Prostate gland (tissue), 2 donors: ENCODE data around the gene NGFR. TPM values are rescaled to one million over a fixed set of nuclear protein-coding genes. Genes with fewer than 3 reads are reported as not detected.
A peak's percentile ranks its signal among the peaks of the same experiment; 100 is the strongest.
"Not testable (repeated sequence)": the region's sequence is repeated elsewhere in the genome, so short reads cannot be mapped to it uniquely, and the experiment has no call there.

Experiments
- DNase-seq: peaks from one replicate; pipeline ENCODE4 v3.0.0-alpha.2; 2019; ENCODE audit warnings: low spot score
- H3K27ac ChIP-seq, 2 donors: fragments of 200-600 bp; sonication (generic); 2 replicates each; pipeline ENCODE4 v1.5.1; 2017 to 2019
- H3K27me3 ChIP-seq: fragments of 200-600 bp; sonication (generic); replicated peaks from 2 replicates; pipeline ENCODE4 v1.5.1; 2019; ENCODE audit not compliant: insufficient read depth
- H3K36me3 ChIP-seq, 2 donors: fragments of 200-600 bp; sonication (generic); 1 replicate in 1 of 2; 2 replicates in 1 of 2; pipeline versions ENCODE4 v1.5.1 to v1.8.1; 2017 to 2019
- H3K4me1 ChIP-seq: fragments of 200-600 bp; sonication (generic); replicated peaks from 2 replicates; pipeline ENCODE4 v1.5.1; 2019
- H3K4me3 ChIP-seq, 2 donors: fragments of 200-600 bp; sonication (generic); 2 replicates each; pipeline ENCODE4 v1.5.1; 2017 to 2019
- H3K9me3 ChIP-seq: fragments of 200-600 bp; sonication (generic); 2 replicates; pipeline ENCODE4 v1.5.1; 2017
- POLR2A ChIP-seq: fragments of 450-650 bp; IDR thresholded peaks from one replicate; pipeline ENCODE4 v1.6.1; 2016; ENCODE audit warnings: antibody characterized with exemption, mild to moderate bottlenecking
- POLR2AphosphoS5 ChIP-seq: sonication (generic); formaldehyde crosslinking; IDR thresholded peaks from one replicate; pipeline ENCODE4 v1.6.1; 2017; ENCODE audit warnings: antibody characterized with exemption
- WGBS: methylation state at CpG from one replicate; pipeline ENCODE4 v1.1.5; 2018; 5-methylcytosine and 5-hydroxymethylcytosine counted together
- intact Hi-C: fragments of 100-400 bp; cut with DNase I; formaldehyde crosslinking; loops from one replicate; pipeline ENCODE4 v1.14.2; 2022
- total RNA-seq, 2 donors: library from RNA; depleted of rRNA; stranded (reverse); fragments of >200 nt; gene quantifications; one replicate each; pipeline ENCODE4 v1.1.0, GENCODE V29; 2016
- TF ChIP-seq, protein P1 (sequence below), 4 experiments: fragments of 200-600 bp in 2 of 4; fragments of 450-650 bp in 2 of 4; sonication (generic) in 2 of 4; IDR thresholded peaks; 1 replicate in 3 of 4; 2 replicates in 1 of 4; pipeline ENCODE4 v1.5.1; 2016 to 2019; ENCODE audit warnings: antibody characterized with exemption in 4 of 4, mild to moderate bottlenecking in 2 of 4, moderate library complexity in 2 of 4

NGFR gene
- total RNA-seq, 2 donors from 2014 or later = 30.1 to 34.4 TPM

DNA sequence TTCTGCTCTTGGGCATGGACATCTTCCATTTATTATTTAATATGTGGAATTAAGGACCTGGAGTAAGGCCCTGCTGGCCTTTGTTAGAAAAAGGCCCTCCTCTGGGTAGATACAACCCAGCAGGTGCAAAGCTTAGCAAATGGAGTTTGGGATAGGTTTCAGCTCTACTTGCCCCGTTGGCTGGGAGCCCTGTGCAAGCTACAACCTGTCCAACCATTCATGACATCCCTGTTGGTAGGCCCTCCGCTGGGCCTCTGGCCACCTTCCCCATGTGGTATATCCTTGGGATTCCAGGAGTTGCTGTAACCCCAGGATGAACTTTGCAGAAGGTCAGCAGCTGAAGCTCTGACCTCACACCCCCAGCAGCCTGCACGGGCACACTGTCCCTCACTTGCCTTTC, 6.4 kb downstream of the NGFR start:
- no peaks in the 10 kb centered on the region for H3K9me3 ChIP-seq
- TF ChIP-seq, protein P1, sequence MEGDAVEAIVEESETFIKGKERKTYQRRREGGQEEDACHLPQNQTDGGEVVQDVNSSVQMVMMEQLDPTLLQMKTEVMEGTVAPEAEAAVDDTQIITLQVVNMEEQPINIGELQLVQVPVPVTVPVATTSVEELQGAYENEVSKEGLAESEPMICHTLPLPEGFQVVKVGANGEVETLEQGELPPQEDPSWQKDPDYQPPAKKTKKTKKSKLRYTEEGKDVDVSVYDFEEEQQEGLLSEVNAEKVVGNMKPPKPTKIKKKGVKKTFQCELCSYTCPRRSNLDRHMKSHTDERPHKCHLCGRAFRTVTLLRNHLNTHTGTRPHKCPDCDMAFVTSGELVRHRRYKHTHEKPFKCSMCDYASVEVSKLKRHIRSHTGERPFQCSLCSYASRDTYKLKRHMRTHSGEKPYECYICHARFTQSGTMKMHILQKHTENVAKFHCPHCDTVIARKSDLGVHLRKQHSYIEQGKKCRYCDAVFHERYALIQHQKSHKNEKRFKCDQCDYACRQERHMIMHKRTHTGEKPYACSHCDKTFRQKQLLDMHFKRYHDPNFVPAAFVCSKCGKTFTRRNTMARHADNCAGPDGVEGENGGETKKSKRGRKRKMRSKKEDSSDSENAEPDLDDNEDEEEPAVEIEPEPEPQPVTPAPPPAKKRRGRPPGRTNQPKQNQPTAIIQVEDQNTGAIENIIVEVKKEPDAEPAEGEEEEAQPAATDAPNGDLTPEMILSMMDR (IDR thresholded peaks at IDR 0.05) = no peak
- TF ChIP-seq POLR2AphosphoS5 (peak; percentile 59), POLR2A (no peak)
- H3K27ac ChIP-seq = peak overlapping the region in 1 of 2 donors; percentile 24
- intact Hi-C loops = no loop called here
- H3K4me1 ChIP-seq = peaks cover 7% of the 10 kb centered on the region
- no peaks in the 10 kb centered on the region for H3K27me3 ChIP-seq
- 32% methylated on average over 3 of the region's 3 CpGs for WGBS
- peak; percentile 78 for DNase-seq
- H3K36me3 ChIP-seq = no peaks in the 10 kb centered on the region
- no peak overlapping the region for H3K4me3 ChIP-seq

DNA sequence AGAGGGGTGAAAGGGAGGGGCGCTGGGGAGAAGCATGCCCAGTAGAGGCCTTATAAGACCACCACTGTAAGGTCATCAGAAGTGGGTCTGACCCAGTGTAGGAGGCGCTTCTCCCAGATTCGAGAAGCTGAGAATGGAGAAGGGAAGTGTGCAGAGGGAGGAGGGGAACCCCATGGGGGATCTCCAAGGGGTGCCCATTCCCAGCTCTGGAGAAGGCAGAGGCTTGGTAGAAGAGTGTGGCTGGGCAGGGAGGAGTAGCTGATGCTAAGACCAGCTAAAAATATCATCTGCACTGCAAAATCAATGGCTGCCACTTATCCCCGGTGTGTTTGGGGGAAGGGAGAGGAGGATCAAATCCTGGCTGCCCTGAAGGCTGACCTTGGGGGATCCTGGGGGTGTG, 7.2 kb downstream of the NGFR start:
- H3K36me3 ChIP-seq = no peaks in the 10 kb centered on the region
- WGBS = 43% methylated on average over 4 of the region's 4 CpGs
- H3K27ac ChIP-seq = peak overlapping the region; percentile 18 to 24
- intact Hi-C loops = no loop called here
- TF ChIP-seq POLR2AphosphoS5 (no peak), POLR2A (no peak)
- TF ChIP-seq, protein P1 (IDR thresholded peaks at IDR 0.05) = no peak
- H3K4me3 ChIP-seq = no peak overlapping the region
- no peaks in the 10 kb centered on the region for H3K9me3 ChIP-seq
- H3K27me3 ChIP-seq = no peaks in the 10 kb centered on the region
- DNase-seq = no peak
- H3K4me1 ChIP-seq = peaks cover 4% of the 10 kb centered on the region

DNA sequence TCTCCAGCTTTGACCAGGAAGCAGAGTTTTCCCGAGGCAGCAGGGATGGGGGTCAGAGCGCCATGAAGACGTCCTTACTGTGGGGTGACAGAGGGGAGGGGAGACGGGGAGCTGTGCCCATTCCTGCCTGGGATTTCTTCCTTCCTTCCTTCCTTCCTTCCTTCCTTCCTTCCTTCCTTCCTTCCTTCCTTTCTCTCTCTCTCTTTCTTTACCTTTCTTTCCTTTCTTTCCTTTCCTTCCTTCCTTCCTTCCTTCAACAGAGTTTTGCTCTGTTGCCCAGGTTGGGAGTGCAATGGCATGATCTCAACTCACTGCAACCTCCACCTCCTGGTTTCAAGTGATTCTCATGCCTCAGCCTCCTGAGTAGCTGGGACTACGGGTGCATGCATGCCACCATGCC, 7.6 kb downstream of the NGFR start:
- intact Hi-C loops, H3K27me3 ChIP-seq, DNase-seq, H3K4me1 ChIP-seq, H3K4me3 ChIP-seq, H3K36me3 ChIP-seq, H3K9me3 ChIP-seq: not testable (repeated sequence)
- peak overlapping the region in 1 of 2 donors; percentile 18 for H3K27ac ChIP-seq
- WGBS = 70% methylated on average over 5 of the region's 5 CpGs

DNA sequence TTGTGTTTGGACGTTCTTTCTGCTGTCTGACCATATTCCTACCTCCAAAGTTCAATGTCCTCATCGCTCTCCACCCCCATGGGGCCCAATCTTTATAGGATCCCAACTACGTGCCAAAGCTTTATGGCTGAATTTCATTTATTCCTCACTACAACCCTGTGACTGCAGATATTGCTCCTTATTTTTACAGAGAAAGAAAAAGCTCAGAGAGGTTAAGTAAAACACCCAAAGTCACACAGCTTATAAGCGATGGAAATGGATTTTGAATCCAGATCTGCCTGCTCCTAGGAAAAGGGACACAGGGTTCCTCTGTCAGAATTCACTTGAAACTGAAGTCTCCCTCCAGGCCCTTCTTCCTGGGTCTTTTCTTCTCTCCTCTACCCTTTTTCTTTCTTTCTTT, 9.3 kb downstream of the NGFR start:
- WGBS = 81% methylated on average over 4 of the region's 4 CpGs
- Histone ChIP-seq H3K36me3 (no peaks in the 10 kb centered on the region), H3K27me3 (no peaks in the 10 kb centered on the region), H3K9me3 (no peaks in the 10 kb centered on the region), H3K4me3 (no peak overlapping the region), H3K27ac (no peak overlapping the region), H3K4me1 (no peaks in the 10 kb centered on the region)
- intact Hi-C loops = no loop called here
- DNase-seq = no peak
- no peak for TF ChIP-seq POLR2A
- TF ChIP-seq, protein P1 (IDR thresholded peaks at IDR 0.05) = no peak
- TF ChIP-seq POLR2AphosphoS5 = no peak

DNA sequence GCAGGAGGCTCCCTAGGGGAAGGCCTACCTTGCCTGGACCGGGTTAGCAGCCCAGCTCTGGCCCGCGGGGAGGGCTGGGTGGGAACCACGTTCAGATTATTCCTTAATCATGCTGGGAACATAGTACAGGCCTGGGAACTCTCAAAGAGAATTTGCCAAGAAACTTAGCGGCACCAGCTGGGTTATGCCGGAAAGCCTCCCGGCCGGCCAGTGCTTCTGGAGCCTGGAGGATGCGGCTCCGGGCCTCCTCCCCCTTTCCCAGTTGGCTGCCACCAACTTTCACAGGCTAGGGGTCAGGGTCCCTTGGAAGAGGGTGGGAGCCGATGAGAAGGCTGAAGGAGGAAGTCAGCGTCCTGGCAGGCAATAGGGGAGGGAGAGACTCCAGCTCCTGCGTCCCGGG, 10.8 kb downstream of the NGFR start:
- Histone ChIP-seq H3K36me3 (no peaks in the 10 kb centered on the region), H3K9me3 (no peaks in the 10 kb centered on the region), H3K27ac (no peak overlapping the region), H3K4me3 (no peak overlapping the region), H3K27me3 (no peaks in the 10 kb centered on the region), H3K4me1 (no peaks in the 10 kb centered on the region)
- DNase-seq = no peak
- intact Hi-C loops = no loop called here
- TF ChIP-seq POLR2AphosphoS5 = no peak
- TF ChIP-seq, protein P1 (IDR thresholded peaks at IDR 0.05) = no peak
- no peak for TF ChIP-seq POLR2A
- 48% methylated on average over 14 of the region's 14 CpGs for WGBS
